NCI-H1694 treated with DMSO at 0.1 percent for 48 hours (cell line): ENCODE results near the gene VANGL2.

Source experiments
- DNase-seq: peaks from one replicate; lab custom pipeline; 2025; lab: John Stamatoyannopoulos, UW

Gene VANGL2

DNA sequence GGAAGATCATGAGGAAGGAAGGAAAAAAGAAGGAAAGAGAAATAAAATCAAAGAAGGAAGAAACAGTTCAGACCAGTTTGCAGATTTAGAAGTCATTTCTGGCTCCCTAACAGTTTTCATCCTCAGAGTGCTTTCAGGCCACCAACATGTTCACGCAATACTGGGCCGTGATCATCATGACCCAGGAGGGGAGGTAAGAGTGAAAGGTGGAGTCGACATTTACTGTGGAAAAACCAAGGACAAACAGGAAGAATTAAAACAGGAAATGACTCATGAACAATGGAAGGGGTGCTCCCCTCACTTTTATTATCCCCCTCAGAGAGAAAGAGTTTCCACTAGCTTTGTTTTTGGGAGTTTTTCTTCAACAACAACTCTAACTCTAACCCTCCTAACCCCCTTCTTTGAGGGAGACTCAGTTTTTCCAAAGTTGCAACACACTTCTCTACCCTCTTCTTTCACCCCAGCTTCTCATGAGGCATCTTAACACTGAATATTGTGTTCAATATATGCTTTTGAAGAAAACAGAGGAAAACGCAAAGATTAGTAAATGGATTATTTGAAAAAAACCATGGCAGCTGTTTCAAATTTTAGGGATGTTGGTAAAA is 60.4 kb downstream of the VANGL2 start:
- DNase-seq = no peak

DNA sequence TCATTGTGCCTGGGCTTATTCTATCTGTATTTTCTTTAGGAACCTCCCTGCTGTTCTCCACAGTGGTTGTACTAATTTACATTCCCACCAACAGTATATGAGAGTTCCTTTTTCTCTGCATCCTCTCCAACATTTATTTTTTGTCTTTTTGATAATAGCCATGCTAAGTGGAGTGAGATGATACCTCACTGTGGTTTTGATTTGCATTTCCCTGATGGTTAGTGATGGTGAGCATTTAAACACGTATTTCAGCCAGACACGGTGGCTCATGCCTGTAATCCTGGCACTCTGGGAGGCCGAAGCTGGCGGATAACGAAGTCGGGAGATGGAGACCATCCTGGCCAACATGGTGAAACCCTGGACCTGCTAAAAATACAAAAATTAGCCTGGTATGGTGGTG is 64.8 kb downstream of the VANGL2 start:
- no peak for DNase-seq

DNA sequence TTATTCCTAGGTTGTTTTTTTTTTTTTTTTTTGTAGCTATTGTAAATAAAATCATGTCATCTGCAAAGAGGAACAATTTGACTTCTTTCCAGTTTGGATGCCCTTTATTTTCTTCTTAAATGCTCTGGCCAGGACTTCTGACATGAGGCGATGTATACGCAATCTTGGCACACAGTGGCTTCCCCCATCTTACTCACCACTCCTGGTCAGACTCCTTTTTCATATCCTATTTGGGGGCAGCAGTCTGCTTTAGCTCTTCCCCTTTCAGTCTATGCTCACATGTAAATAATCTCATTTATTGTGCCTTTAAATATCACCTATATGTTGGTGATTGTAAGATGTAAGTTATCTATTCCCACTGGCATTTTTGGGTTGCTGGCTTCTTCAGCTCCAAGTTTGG is 66.6 kb downstream of the VANGL2 start:
- DNase-seq = no peak

DNA sequence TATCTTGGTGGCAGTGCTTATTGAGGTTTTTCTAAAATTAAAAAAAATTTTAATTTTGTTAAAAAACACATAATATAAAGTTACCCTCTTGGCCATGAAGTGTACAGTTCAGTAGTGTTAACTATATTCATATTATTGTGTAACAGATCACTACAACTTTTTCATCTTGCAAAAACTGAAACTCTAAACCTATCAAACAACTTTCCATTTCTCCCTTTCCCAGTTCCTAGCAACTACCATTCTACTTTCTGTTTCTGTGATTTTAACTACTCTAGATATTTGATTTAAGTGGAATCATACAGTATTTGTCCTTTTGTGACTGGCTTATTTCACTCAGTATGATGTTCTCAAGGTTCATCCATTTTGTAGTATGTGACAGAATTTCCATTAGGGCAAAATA is 67.2 kb downstream of the VANGL2 start:
- DNase-seq = no peak

DNA sequence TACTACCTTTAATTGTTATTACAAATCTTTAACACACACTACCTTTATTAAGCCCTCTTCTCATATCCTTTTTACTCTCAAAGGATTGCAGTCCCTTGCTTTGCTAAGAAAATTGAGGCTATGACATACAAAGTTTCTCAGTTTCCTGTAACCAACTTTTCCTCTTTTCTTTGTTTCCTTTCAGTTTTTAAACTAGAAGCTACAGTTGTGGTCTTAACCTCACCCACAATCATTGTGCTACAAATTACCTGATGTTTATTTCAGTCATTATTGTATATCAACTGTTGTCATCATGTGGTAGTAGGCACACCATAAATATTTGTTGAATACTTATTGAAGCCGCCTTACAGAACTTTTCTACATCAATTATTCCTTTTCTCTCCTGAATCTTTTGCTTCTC is 70.9 kb downstream of the VANGL2 start:
- no peak for DNase-seq

DNA sequence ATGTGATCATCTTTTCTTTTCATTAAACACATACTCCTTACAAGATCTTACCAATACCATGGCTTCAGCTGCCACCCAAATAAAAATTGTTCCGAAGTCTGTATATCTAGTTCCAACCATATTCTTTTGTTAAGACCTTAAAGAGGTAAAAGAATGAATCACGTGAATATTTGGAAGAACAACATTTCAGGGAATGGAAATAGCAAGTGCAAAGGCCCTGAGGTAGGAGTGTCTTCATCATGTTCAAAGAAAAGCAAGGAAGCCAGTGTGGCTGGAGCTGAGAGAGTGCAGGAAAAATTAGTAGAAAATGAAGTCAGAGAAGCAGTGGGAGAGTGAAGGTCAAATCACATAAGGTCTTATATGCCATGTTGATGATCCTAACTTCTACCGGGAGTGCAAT is 71.7 kb downstream of the VANGL2 start:
- DNase-seq = no peak

DNA sequence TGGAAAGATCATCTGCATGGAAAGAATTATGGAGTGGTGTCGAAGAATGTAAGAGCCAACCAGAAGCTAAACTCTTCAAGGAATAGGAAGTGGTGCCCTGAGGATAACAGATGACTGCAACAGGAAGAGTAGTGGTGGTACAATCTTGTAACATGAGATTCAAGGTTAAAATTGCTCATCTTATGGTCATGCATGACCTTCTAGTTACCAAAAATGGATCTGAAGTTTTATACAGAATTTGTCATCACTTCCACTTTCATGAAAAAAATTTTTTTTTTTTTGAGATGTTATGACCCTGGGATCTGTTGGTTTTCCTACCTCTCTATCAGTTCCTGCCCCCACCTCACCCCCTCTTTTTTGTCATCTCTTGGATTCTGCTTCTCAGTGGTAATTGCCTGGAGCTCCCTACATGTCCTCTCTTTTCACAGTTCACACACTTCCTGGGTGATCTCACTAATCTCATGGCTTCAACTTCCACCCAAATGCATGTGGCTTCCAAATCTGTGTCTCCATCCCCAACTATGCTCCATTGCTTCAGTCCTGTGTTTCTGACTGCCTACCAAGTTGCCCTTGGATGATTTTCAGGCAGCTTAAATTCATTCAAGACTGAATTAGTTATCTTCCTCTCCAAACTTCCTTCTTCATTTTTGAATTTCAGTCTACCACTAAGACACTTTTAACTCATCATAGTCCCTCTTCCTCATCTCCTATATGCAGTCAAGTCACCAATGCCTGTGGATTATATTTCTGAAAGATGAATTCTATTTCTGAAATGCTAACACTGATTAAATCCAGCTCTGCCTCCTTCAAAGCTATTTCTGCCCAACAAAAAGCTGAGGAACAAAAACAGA is 74.3 kb downstream of the VANGL2 start:
- no peak for DNase-seq
